GM21737 (cell line): ENCODE data around the gene PALMD.

Experiments
- ATAC-seq: cut with Tn5 transposase; IDR thresholded peaks from one replicate; pipeline ENCODE4 v1.9.1; 2021; ENCODE audit warnings: mild to moderate bottlenecking, moderate library complexity; ENCODE audit not compliant: unreplicated experiment

PALMD gene

GRCh38 chr1:99658031-99658290 is 12.0 kb downstream of the PALMD start:
- ATAC-seq: no peak

GRCh38 chr1:99659755-99660210 is 13.9 kb downstream of the PALMD start:
- no peak for ATAC-seq

- ATAC-seq: no peak
These were observed 14.6 kb downstream of the PALMD start for GRCh38 chr1:99660496-99660895.

- no peak for ATAC-seq
These were observed 15.9 kb downstream of the PALMD start for GRCh38 chr1:99661780-99662179.

GRCh38 chr1:99662539-99663080 is 16.7 kb downstream of the PALMD start:
- ATAC-seq: no peak

GRCh38 chr1:99663501-99663900 is 17.6 kb downstream of the PALMD start:
- ATAC-seq: no peak

GRCh38 chr1:99665212-99665611 is 19.3 kb downstream of the PALMD start:
- no peak for ATAC-seq

- no peak for ATAC-seq
These were observed 23.5 kb downstream of the PALMD start for GRCh38 chr1:99669376-99669775.

- no peak for ATAC-seq
These were observed 23.9 kb downstream of the PALMD start for GRCh38 chr1:99669821-99670220.

GRCh38 chr1:99670583-99670982 is 24.7 kb downstream of the PALMD start:
- no peak for ATAC-seq

- ATAC-seq: no peak
These were observed 26.1 kb downstream of the PALMD start for GRCh38 chr1:99672038-99672437.

GRCh38 chr1:99672530-99673213 is 26.8 kb downstream of the PALMD start:
- ATAC-seq: no peak

GRCh38 chr1:99673315-99673714 is 27.4 kb downstream of the PALMD start:
- ATAC-seq: no peak

- no peak for ATAC-seq
These were observed 28.5 kb downstream of the PALMD start for GRCh38 chr1:99674115-99675064.

GRCh38 chr1:99675292-99675691 is 29.4 kb downstream of the PALMD start:
- no peak for ATAC-seq

- ATAC-seq: no peak
These were observed 30.1 kb downstream of the PALMD start for GRCh38 chr1:99675994-99676393.

- no peak for ATAC-seq
These were observed 31.0 kb downstream of the PALMD start for GRCh38 chr1:99676876-99677275.

GRCh38 chr1:99677416-99677815 is 31.5 kb downstream of the PALMD start:
- ATAC-seq: no peak

- no peak for ATAC-seq
These were observed 34.4 kb downstream of the PALMD start for GRCh38 chr1:99680270-99680669.

GRCh38 chr1:99681583-99681982 is 35.7 kb downstream of the PALMD start:
- ATAC-seq: no peak

GRCh38 chr1:99682291-99682751 is 36.4 kb downstream of the PALMD start:
- no peak for ATAC-seq
